H9 (cell line): ENCODE results near the gene LARP6. TPM values are rescaled to one million over a fixed set of nuclear protein-coding genes. Genes with fewer than 3 reads are reported as not detected.

Source experiments
- DNase-seq: peaks from one replicate; pipeline ENCODE4 v3.0.0-alpha.2; 2017
- H2AFZ ChIP-seq: one replicate; pipeline ENCODE4 v1.6.1; 2013; ENCODE audit warnings: mild to moderate bottlenecking, low read length, control low read depth, moderate library complexity
- H2AK5ac ChIP-seq: 2 replicates; pipeline ENCODE4 v1.6.1; 2013; ENCODE audit warnings: low read length, control low read depth, mixed read lengths; ENCODE audit not compliant: insufficient read length
- H2BK120ac ChIP-seq: one replicate; pipeline ENCODE4 v1.6.1; 2013; ENCODE audit warnings: low read depth, mild to moderate bottlenecking, low read length, control low read depth, inconsistent platforms; ENCODE audit not compliant: poor library complexity, severe bottlenecking
- H2BK12ac ChIP-seq: 2 replicates; pipeline ENCODE4 v1.6.1; 2013; ENCODE audit warnings: low read length, control low read depth, mixed read lengths, low read depth; ENCODE audit not compliant: insufficient read length
- H2BK15ac ChIP-seq: 2 replicates; pipeline ENCODE4 v1.6.1; 2013; ENCODE audit warnings: low read depth, low read length, control low read depth
- H2BK20ac ChIP-seq: one replicate; pipeline ENCODE4 v1.6.1; 2013; ENCODE audit warnings: low read depth, mild to moderate bottlenecking, low read length, control low read depth, inconsistent platforms; ENCODE audit not compliant: poor library complexity, severe bottlenecking
- H2BK5ac ChIP-seq: 2 replicates; pipeline ENCODE4 v1.6.1; 2013; ENCODE audit warnings: low read length, control low read depth, mixed read lengths; ENCODE audit not compliant: insufficient read length
- H3K14ac ChIP-seq: 2 replicates; pipeline ENCODE4 v1.6.1; 2013; ENCODE audit warnings: low read length, control low read depth; ENCODE audit not compliant: insufficient read depth
- H3K18ac ChIP-seq: 2 replicates; pipeline ENCODE4 v1.6.1; 2013; ENCODE audit warnings: low read depth, mild to moderate bottlenecking, mixed read lengths, low read length, control low read depth; ENCODE audit not compliant: insufficient read length
- H3K23ac ChIP-seq: 2 replicates; pipeline ENCODE4 v1.6.1; 2013; ENCODE audit warnings: low read length, control low read depth, mixed read lengths, low read depth; ENCODE audit not compliant: insufficient read length
- H3K23me2 ChIP-seq: 2 replicates; pipeline ENCODE4 v1.6.1; 2013; ENCODE audit warnings: low read depth, mild to moderate bottlenecking, mixed read lengths, low read length, control low read depth; ENCODE audit not compliant: insufficient read length, poor library complexity, severe bottlenecking
- H3K27ac ChIP-seq: 2 replicates; pipeline ENCODE4 v1.5.1; 2013; ENCODE audit warnings: low read length, control low read depth, mixed read lengths, low read depth; ENCODE audit not compliant: insufficient read length
- H3K27me3 ChIP-seq: 2 replicates; pipeline ENCODE4 v1.6.1; 2013; ENCODE audit warnings: low read length, control low read depth, inconsistent platforms; ENCODE audit not compliant: insufficient read depth
- H3K4ac ChIP-seq: 2 replicates; pipeline ENCODE4 v1.6.1; 2013; ENCODE audit warnings: low read depth, mild to moderate bottlenecking, control low read depth, inconsistent platforms, low read length, moderate library complexity
- H3K4me1 ChIP-seq: 2 replicates; pipeline ENCODE4 v1.6.1; 2013; ENCODE audit warnings: low read length, control low read depth, inconsistent platforms; ENCODE audit not compliant: insufficient read depth
- H3K4me2 ChIP-seq: 2 replicates; pipeline ENCODE4 v1.6.1; 2013; ENCODE audit warnings: low read length, control low read depth, mixed read lengths; ENCODE audit not compliant: insufficient read length, insufficient read depth
- H3K56ac ChIP-seq: 2 replicates; pipeline ENCODE4 v1.6.1; 2013; ENCODE audit warnings: low read depth, mild to moderate bottlenecking, mixed read lengths, low read length, control low read depth; ENCODE audit not compliant: insufficient read length
- H3K79me1 ChIP-seq: 2 replicates; pipeline ENCODE4 v1.6.1; 2013; ENCODE audit warnings: low read depth, mild to moderate bottlenecking, moderate library complexity, low read length, control low read depth, inconsistent platforms; ENCODE audit not compliant: insufficient read depth, poor library complexity, severe bottlenecking
- H3K79me2 ChIP-seq: 2 replicates; pipeline ENCODE4 v1.6.1; 2013; ENCODE audit warnings: low read length, control low read depth, inconsistent platforms; ENCODE audit not compliant: insufficient read depth
- H3K9ac ChIP-seq: 2 replicates; pipeline ENCODE4 v1.6.1; 2013; ENCODE audit warnings: low read length, control low read depth, mixed read lengths; ENCODE audit not compliant: insufficient read length; ENCODE audit errors: extremely low read depth
- H3K9me3 ChIP-seq: one replicate; pipeline ENCODE4 v1.6.1; 2013; ENCODE audit warnings: low read depth, low read length, inconsistent platforms; ENCODE audit not compliant: control insufficient read depth
- H3T11ph ChIP-seq: one replicate; pipeline ENCODE4 v1.6.1; 2013; ENCODE audit warnings: mild to moderate bottlenecking, low read length, control low read depth, inconsistent platforms
- H4K20me1 ChIP-seq: one replicate; pipeline ENCODE4 v1.6.1; 2013; ENCODE audit not compliant: control insufficient read depth, insufficient read length, insufficient read depth
- H4K5ac ChIP-seq: 2 replicates; pipeline ENCODE4 v1.6.1; 2013; ENCODE audit warnings: low read depth, mild to moderate bottlenecking, mixed read lengths, low read length, control low read depth; ENCODE audit not compliant: insufficient read length
- H4K8ac ChIP-seq: replicated peaks from 2 replicates; pipeline ENCODE4 v1.6.1; 2013; ENCODE audit warnings: low read length, control low read depth, mixed read lengths, low read depth; ENCODE audit not compliant: insufficient read length
- H4K91ac ChIP-seq: 2 replicates; pipeline ENCODE4 v1.6.1; 2013; ENCODE audit warnings: low read depth, mild to moderate bottlenecking, moderate library complexity, mixed read lengths, low read length, control low read depth; ENCODE audit not compliant: insufficient read length
- H3K27ac Mint-ChIP-seq, 3 experiments: 2 replicates in 2 of 3; 3 replicates in 1 of 3; pipeline ENCODE4 v1.8.0; 2020 to 2021; ENCODE audit warnings: mixed read lengths in 3 of 3, mild to moderate bottlenecking in 1 of 3, moderate library complexity in 1 of 3
- H3K27me3 Mint-ChIP-seq: 2 replicates; pipeline ENCODE4 v1.8.0; 2021; ENCODE audit warnings: low read depth, mild to moderate bottlenecking, moderate library complexity, mixed read lengths
- H3K36me3 Mint-ChIP-seq, 3 experiments: 2 replicates in 2 of 3; 3 replicates in 1 of 3; pipeline ENCODE4 v1.8.0; 2020 to 2021; ENCODE audit warnings: low read depth in 3 of 3, mixed read lengths in 3 of 3; ENCODE audit not compliant: insufficient read depth in 1 of 3
- H3K4me1 Mint-ChIP-seq, 2 experiments: 2 replicates each; pipeline ENCODE4 v1.8.0; 2020; ENCODE audit warnings: mixed read lengths in 2 of 2
- H3K4me3 Mint-ChIP-seq, 2 experiments: 2 replicates in 1 of 2; 3 replicates in 1 of 2; pipeline ENCODE4 v1.8.0; 2020 to 2021; ENCODE audit warnings: mild to moderate bottlenecking in 2 of 2, mixed read lengths in 2 of 2, moderate library complexity in 1 of 2
- H3K9me3 Mint-ChIP-seq, 2 experiments: 2 replicates in 1 of 2; 3 replicates in 1 of 2; pipeline ENCODE4 v1.8.0; 2020; ENCODE audit warnings: mild to moderate bottlenecking in 2 of 2, mixed read lengths in 2 of 2, moderate library complexity in 1 of 2
- WGBS: extraction: QIAGEN DNeasy Blood & Tissue Kit; methylation state at CpG from one replicate; pipeline ENCODE4 v1.1.7; 2013; ENCODE audit warnings: missing lambda C conversion rate, low lambda C conversion rate, mixed read lengths; ENCODE audit not compliant: insufficient read length; ENCODE audit errors: extremely low coverage; 5-methylcytosine and 5-hydroxymethylcytosine counted together
- total RNA-seq: library from RNA; stranded (reverse); gene quantifications from 2 replicates; pipeline ENCODE4 v1.2.1, GENCODE V29; 2021
- TF ChIP-seq, protein P1 (sequence below): fragments of 200-600 bp; sonication (generic); conservative IDR thresholded peaks from 3 replicates; pipeline ENCODE4 v1.8.0; 2021; ENCODE audit warnings: antibody characterized with exemption, mild to moderate bottlenecking

LARP6 gene
- total RNA-seq, 1 experiment from 2014 or later: 18.9 TPM

DNA sequence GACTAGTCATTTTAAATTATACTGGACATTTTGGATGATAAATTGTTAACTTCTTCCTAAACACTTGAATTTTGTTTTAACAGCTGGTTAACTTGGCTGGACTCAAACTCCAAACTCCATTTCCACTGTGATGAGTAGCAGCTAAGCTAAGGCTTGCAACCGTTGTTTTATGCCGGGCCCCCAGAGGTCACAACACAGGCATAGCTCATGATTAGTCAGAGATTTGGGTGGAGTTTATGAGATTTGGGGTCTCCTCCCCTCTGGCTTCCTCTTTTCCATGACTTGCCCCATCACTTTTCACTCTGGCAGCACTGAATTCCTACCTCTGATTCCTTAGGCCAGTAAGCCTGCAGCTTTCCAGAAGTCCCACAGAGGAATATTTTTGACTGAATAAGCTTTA lies 25.4 kb upstream of the LARP6 start:
- Histone ChIP-seq H2AK5ac (no peak overlapping the region), H3K4ac (no peak overlapping the region), H4K91ac (no peak overlapping the region), H3K4me2 (no peak overlapping the region), H3K56ac (no peak overlapping the region), H2BK12ac (no peak overlapping the region), H3K9ac (no peak overlapping the region), H3K14ac (no peak overlapping the region), H3K4me1 (no peaks in the 10 kb centered on the region), H3K23me2 (no peaks in the 10 kb centered on the region), H3K9me3 (no peaks in the 10 kb centered on the region), H4K5ac (no peak overlapping the region), H3K18ac (no peak overlapping the region), H3K79me1 (no peaks in the 10 kb centered on the region), H4K8ac (no peak overlapping the region), H2BK20ac (no peak overlapping the region), H3T11ph (no peak overlapping the region), H3K27me3 (no peaks in the 10 kb centered on the region), H2AFZ (no peak overlapping the region), H4K20me1 (no peaks in the 10 kb centered on the region), H2BK15ac (no peak overlapping the region), H3K79me2 (no peaks in the 10 kb centered on the region), H3K27ac (no peak overlapping the region), H2BK5ac (no peak overlapping the region), H2BK120ac (no peak overlapping the region), H3K23ac (no peak overlapping the region)
- no peaks in the 10 kb centered on the region for H3K9me3 Mint-ChIP-seq
- no peaks in the 10 kb centered on the region for H3K27me3 Mint-ChIP-seq
- no peak for DNase-seq
- H3K36me3 Mint-ChIP-seq: no peaks in the 10 kb centered on the region
- H3K27ac Mint-ChIP-seq: no peak overlapping the region
- no peak overlapping the region for H3K4me3 Mint-ChIP-seq
- H3K4me1 Mint-ChIP-seq: no peaks in the 10 kb centered on the region
- TF ChIP-seq, protein P1, sequence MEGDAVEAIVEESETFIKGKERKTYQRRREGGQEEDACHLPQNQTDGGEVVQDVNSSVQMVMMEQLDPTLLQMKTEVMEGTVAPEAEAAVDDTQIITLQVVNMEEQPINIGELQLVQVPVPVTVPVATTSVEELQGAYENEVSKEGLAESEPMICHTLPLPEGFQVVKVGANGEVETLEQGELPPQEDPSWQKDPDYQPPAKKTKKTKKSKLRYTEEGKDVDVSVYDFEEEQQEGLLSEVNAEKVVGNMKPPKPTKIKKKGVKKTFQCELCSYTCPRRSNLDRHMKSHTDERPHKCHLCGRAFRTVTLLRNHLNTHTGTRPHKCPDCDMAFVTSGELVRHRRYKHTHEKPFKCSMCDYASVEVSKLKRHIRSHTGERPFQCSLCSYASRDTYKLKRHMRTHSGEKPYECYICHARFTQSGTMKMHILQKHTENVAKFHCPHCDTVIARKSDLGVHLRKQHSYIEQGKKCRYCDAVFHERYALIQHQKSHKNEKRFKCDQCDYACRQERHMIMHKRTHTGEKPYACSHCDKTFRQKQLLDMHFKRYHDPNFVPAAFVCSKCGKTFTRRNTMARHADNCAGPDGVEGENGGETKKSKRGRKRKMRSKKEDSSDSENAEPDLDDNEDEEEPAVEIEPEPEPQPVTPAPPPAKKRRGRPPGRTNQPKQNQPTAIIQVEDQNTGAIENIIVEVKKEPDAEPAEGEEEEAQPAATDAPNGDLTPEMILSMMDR: no peak
- WGBS: no CpG with 5 or more reads among the region's 2 CpGs
